ENCODE results near the gene ADGRG3. TPM values are rescaled to one million over a fixed set of nuclear protein-coding genes. Genes with fewer than 3 reads are reported as not detected.

ADGRG3 gene
- total and polyA plus RNA-seq, 9 of the 15 experiments (the other 6 are each of a cell fraction or from before 2014, with no cell fraction given) = 0.09 to 0.52 (median 0.14) TPM; not detected in 3

DNA sequence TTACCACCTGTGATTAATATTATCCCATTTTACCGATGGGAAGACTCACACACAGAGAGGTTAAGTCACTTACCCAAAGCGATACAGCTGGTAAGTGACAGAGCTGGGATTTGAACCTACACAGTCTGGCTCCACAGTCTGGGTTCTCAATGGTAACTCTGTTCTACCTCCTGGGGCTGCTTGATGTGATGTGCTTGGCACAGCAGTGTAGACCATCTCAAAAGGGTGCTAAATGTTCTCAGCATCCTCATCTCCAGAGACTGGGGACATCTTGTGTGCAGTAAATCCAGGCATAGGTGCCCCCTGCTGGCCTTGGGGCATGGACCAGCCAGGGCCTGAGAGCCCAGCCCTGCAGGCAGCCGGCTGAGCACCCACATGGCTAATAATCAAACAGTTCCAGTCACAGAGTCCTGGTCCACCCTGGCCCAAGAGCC, 52.1 kb downstream of the ADGRG3 start (continued):
- TF ChIP-seq, protein P1, sequence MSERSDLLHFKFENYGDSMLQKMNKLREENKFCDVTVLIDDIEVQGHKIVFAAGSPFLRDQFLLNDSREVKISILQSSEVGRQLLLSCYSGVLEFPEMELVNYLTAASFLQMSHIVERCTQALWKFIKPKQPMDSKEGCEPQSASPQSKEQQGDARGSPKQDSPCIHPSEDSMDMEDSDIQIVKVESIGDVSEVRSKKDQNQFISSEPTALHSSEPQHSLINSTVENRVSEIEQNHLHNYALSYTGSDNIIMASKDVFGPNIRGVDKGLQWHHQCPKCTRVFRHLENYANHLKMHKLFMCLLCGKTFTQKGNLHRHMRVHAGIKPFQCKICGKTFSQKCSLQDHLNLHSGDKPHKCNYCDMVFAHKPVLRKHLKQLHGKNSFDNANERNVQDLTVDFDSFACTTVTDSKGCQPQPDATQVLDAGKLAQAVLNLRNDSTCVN (CRISPR knock-in tag; IDR thresholded peaks at IDR 0.05) = no peak
- TF ChIP-seq, protein P2, sequence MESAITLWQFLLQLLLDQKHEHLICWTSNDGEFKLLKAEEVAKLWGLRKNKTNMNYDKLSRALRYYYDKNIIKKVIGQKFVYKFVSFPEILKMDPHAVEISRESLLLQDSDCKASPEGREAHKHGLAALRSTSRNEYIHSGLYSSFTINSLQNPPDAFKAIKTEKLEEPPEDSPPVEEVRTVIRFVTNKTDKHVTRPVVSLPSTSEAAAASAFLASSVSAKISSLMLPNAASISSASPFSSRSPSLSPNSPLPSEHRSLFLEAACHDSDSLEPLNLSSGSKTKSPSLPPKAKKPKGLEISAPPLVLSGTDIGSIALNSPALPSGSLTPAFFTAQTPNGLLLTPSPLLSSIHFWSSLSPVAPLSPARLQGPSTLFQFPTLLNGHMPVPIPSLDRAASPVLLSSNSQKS (CRISPR knock-in tag; IDR thresholded peaks at IDR 0.05) = no peak
- peak; percentile 76 for TF ChIP-seq RBM25 (IDR thresholded peaks at IDR 0.05; ENCODE audit: low read depth, low read length, severe bottlenecking)
- no peak for TF ChIP-seq CBX8 (IDR thresholded peaks at IDR 0.05; ENCODE audit: borderline replicate concordance, extremely low read depth, low read depth, low read length, poor library complexity, severe bottlenecking)
- no peak for TF ChIP-seq SMARCE1 (IDR thresholded peaks at IDR 0.05)
- no peak for TF ChIP-seq RFX5 (IDR thresholded peaks at IDR 0.05; ENCODE audit: low read depth, low read length)
- TF ChIP-seq, protein P3, sequence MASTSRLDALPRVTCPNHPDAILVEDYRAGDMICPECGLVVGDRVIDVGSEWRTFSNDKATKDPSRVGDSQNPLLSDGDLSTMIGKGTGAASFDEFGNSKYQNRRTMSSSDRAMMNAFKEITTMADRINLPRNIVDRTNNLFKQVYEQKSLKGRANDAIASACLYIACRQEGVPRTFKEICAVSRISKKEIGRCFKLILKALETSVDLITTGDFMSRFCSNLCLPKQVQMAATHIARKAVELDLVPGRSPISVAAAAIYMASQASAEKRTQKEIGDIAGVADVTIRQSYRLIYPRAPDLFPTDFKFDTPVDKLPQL (IDR thresholded peaks at IDR 0.05; ENCODE audit: extremely low read depth, insufficient read length) = no peak
- no peak for TF ChIP-seq COPS2 (conservative IDR thresholded peaks at IDR 0.05)
- TF ChIP-seq POLR3G (IDR thresholded peaks at IDR 0.05; ENCODE audit: extremely low read depth, insufficient read length, insufficient replicate concordance) = no peak
- TF ChIP-seq ELF2 (CRISPR knock-in tag; IDR thresholded peaks at IDR 0.05) = no peak
- TF ChIP-seq FOSL1 (tag; conservative IDR thresholded peaks at IDR 0.05) = no peak
- TF ChIP-seq SIX5 (IDR thresholded peaks at IDR 0.05; ENCODE audit: borderline replicate concordance in 1 of 2, insufficient read depth in 1 of 2, low read depth in 1 of 2, low read length in 2 of 2) = no peak
- TF ChIP-seq PTRF (tag; IDR thresholded peaks at IDR 0.05) = no peak
- no peak for TF ChIP-seq NFE2L1 (tag; IDR thresholded peaks at IDR 0.05; ENCODE audit: borderline replicate concordance, low read depth)
- TF ChIP-seq, protein P4, sequence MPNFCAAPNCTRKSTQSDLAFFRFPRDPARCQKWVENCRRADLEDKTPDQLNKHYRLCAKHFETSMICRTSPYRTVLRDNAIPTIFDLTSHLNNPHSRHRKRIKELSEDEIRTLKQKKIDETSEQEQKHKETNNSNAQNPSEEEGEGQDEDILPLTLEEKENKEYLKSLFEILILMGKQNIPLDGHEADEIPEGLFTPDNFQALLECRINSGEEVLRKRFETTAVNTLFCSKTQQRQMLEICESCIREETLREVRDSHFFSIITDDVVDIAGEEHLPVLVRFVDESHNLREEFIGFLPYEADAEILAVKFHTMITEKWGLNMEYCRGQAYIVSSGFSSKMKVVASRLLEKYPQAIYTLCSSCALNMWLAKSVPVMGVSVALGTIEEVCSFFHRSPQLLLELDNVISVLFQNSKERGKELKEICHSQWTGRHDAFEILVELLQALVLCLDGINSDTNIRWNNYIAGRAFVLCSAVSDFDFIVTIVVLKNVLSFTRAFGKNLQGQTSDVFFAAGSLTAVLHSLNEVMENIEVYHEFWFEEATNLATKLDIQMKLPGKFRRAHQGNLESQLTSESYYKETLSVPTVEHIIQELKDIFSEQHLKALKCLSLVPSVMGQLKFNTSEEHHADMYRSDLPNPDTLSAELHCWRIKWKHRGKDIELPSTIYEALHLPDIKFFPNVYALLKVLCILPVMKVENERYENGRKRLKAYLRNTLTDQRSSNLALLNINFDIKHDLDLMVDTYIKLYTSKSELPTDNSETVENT (CRISPR knock-in tag; IDR thresholded peaks at IDR 0.05) = no peak
- no peak for TF ChIP-seq MTA1 (IDR thresholded peaks at IDR 0.05; ENCODE audit: borderline replicate concordance)
- no peak for TF ChIP-seq RUNX1 (IDR thresholded peaks at IDR 0.05; ENCODE audit: low read depth)
- no peak for TF ChIP-seq BCL6 (CRISPR knock-in tag; IDR thresholded peaks at IDR 0.05)
- no peak for TF ChIP-seq ZNF146 (CRISPR knock-in tag; IDR thresholded peaks at IDR 0.05; ENCODE audit: unreplicated experiment)
- no peak for TF ChIP-seq TFAM (CRISPR knock-in tag; conservative IDR thresholded peaks at IDR 0.05)
- TF ChIP-seq, protein P5, sequence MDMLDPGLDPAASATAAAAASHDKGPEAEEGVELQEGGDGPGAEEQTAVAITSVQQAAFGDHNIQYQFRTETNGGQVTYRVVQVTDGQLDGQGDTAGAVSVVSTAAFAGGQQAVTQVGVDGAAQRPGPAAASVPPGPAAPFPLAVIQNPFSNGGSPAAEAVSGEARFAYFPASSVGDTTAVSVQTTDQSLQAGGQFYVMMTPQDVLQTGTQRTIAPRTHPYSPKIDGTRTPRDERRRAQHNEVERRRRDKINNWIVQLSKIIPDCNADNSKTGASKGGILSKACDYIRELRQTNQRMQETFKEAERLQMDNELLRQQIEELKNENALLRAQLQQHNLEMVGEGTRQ (CRISPR knock-in tag; IDR thresholded peaks at IDR 0.05) = no peak
